ENCODE measurements around the gene SSR4. TPM values are rescaled to one million over a fixed set of nuclear protein-coding genes. Genes with fewer than 3 reads are reported as not detected.
"Not testable (repeated sequence)": the region's sequence is repeated elsewhere in the genome, so short reads cannot be mapped to it uniquely, and the experiment has no call there.

SSR4 gene
- total RNA-seq (2014; rRNA removed; shearing (Covaris generic)) = 139 and 225 TPM in 2 replicates

GRCh38 chrX:153794018-153794896 is at the start of gene SSR4, which contains the start of gene IDH3G:
SSR4 (plus strand) TSS chrX:153794668; CDS start chrX:153794688, 20 bp downstream.
IDH3G (minus strand) TSS chrX:153794375; CDS start chrX:153794326, 49 bp downstream.
- H3K36me3 ChIP-seq = peaks cover 22% of the 10 kb centered on the region
- no peaks in the 10 kb centered on the region for H3K9me3 ChIP-seq (replicated peaks)
- peaks cover 15% of the 10 kb centered on the region for H3K4me1 ChIP-seq (replicated peaks)
- H3K27me3 ChIP-seq (replicated peaks) = no peaks in the 10 kb centered on the region
- peak within 1 kb of the TSS; percentile 93 for H3K4me3 ChIP-seq
- H3K27ac ChIP-seq = peak within 1 kb of the TSS; percentile 91
- peak; percentile 93 to 97 for DNase-seq (ENCODE audit: low read depth in 1 of 2, low spot score in 2 of 2)

GRCh38 chrX:153745067-153745433 is 49.4 kb upstream of the SSR4 start:
- DNase-seq (ENCODE audit: low read depth in 1 of 2, low spot score in 2 of 2); H3K4me3 ChIP-seq; H3K4me1 ChIP-seq (replicated peaks); H3K27ac ChIP-seq; H3K27me3 ChIP-seq (replicated peaks); H3K9me3 ChIP-seq (replicated peaks); H3K36me3 ChIP-seq: not testable (repeated sequence)

- no peaks in the 10 kb centered on the region for H3K4me1 ChIP-seq (replicated peaks)
- no peaks in the 10 kb centered on the region for H3K36me3 ChIP-seq
- H3K4me3 ChIP-seq = no peak overlapping the region
- DNase-seq (ENCODE audit: low read depth in 1 of 2, low spot score in 2 of 2) = no peak
- no peaks in the 10 kb centered on the region for H3K27me3 ChIP-seq (replicated peaks)
- H3K9me3 ChIP-seq (replicated peaks) = no peaks in the 10 kb centered on the region
- H3K27ac ChIP-seq = no peak overlapping the region
Measured at GRCh38 chrX:153746359-153746758, 48.1 kb upstream of the SSR4 start.

- not testable (repeated sequence) for H3K4me3 ChIP-seq; H3K36me3 ChIP-seq; H3K27ac ChIP-seq; H3K27me3 ChIP-seq (replicated peaks); DNase-seq (ENCODE audit: low read depth in 1 of 2, low spot score in 2 of 2); H3K9me3 ChIP-seq (replicated peaks); H3K4me1 ChIP-seq (replicated peaks)
Measured at GRCh38 chrX:153746991-153747390, 47.5 kb upstream of the SSR4 start.

- not testable (repeated sequence) for DNase-seq (ENCODE audit: low read depth in 1 of 2, low spot score in 2 of 2); H3K27me3 ChIP-seq (replicated peaks); H3K4me3 ChIP-seq; H3K36me3 ChIP-seq; H3K9me3 ChIP-seq (replicated peaks); H3K4me1 ChIP-seq (replicated peaks); H3K27ac ChIP-seq
Measured at GRCh38 chrX:153749017-153749416, 45.5 kb upstream of the SSR4 start.

- H3K27ac ChIP-seq = no peak overlapping the region
- H3K4me1 ChIP-seq (replicated peaks) = no peaks in the 10 kb centered on the region
- H3K4me3 ChIP-seq = no peak overlapping the region
- no peaks in the 10 kb centered on the region for H3K36me3 ChIP-seq
- no peaks in the 10 kb centered on the region for H3K9me3 ChIP-seq (replicated peaks)
- no peak for DNase-seq (ENCODE audit: low read depth in 1 of 2, low spot score in 2 of 2)
- H3K27me3 ChIP-seq (replicated peaks) = no peaks in the 10 kb centered on the region
Measured at GRCh38 chrX:153750127-153750774, 44.2 kb upstream of the SSR4 start.

GRCh38 chrX:153755136-153755535 is 39.3 kb upstream of the SSR4 start:
- H3K27me3 ChIP-seq (replicated peaks) = no peaks in the 10 kb centered on the region
- no peak for DNase-seq (ENCODE audit: low read depth in 1 of 2, low spot score in 2 of 2)
- no peak overlapping the region for H3K27ac ChIP-seq
- no peak overlapping the region for H3K4me3 ChIP-seq
- no peaks in the 10 kb centered on the region for H3K36me3 ChIP-seq
- no peaks in the 10 kb centered on the region for H3K4me1 ChIP-seq (replicated peaks)
- H3K9me3 ChIP-seq (replicated peaks) = no peaks in the 10 kb centered on the region

- Histone ChIP-seq H3K36me3 (no peaks in the 10 kb centered on the region), H3K4me3 (no peak overlapping the region)
Measured at GRCh38 chrX:153761863-153762262, 32.6 kb upstream of the SSR4 start.

GRCh38 chrX:153762626-153763173 is 31.8 kb upstream of the SSR4 start:
- no peak overlapping the region for H3K4me3 ChIP-seq
- H3K27me3 ChIP-seq (replicated peaks) = no peaks in the 10 kb centered on the region
- H3K9me3 ChIP-seq (replicated peaks) = no peaks in the 10 kb centered on the region
- DNase-seq (ENCODE audit: low read depth in 1 of 2, low spot score in 2 of 2) = no peak
- no peak overlapping the region for H3K27ac ChIP-seq
- H3K4me1 ChIP-seq (replicated peaks) = peaks cover 26% of the 10 kb centered on the region
- H3K36me3 ChIP-seq = no peaks in the 10 kb centered on the region

More at GRCh38 chrX:153761863-153762262, 32.6 kb upstream of the SSR4 start:
- H3K9me3 ChIP-seq (replicated peaks) = no peaks in the 10 kb centered on the region
- no peaks in the 10 kb centered on the region for H3K27me3 ChIP-seq (replicated peaks)
- no peak for DNase-seq (ENCODE audit: low read depth in 1 of 2, low spot score in 2 of 2)
- peaks cover 25% of the 10 kb centered on the region for H3K4me1 ChIP-seq (replicated peaks)
- H3K27ac ChIP-seq = no peak overlapping the region

- H3K27ac ChIP-seq = no peak overlapping the region
- H3K36me3 ChIP-seq = no peaks in the 10 kb centered on the region
- H3K4me1 ChIP-seq (replicated peaks) = peaks cover 26% of the 10 kb centered on the region
Measured at GRCh38 chrX:153763298-153763932, 31.1 kb upstream of the SSR4 start.

GRCh38 chrX:153763989-153764755 is 30.3 kb upstream of the SSR4 start, which contains the start of gene PLXNB3:
PLXNB3 (plus strand) TSS chrX:153764249; CDS start chrX:153765536, 1,287 bp downstream.
- H3K27ac ChIP-seq = no peak within 1 kb of the TSS
- H3K27me3 ChIP-seq (replicated peaks) = no peaks in the 10 kb centered on the region
- DNase-seq (ENCODE audit: low read depth in 1 of 2, low spot score in 2 of 2) = peak; percentile 50 to 84
- H3K36me3 ChIP-seq = no peaks in the 10 kb centered on the region
- H3K9me3 ChIP-seq (replicated peaks) = no peaks in the 10 kb centered on the region
- peaks cover 26% of the 10 kb centered on the region for H3K4me1 ChIP-seq (replicated peaks)
- H3K4me3 ChIP-seq = peak within 1 kb of the TSS; percentile 19; the same call in 1 of the 2 replicates

More at GRCh38 chrX:153763298-153763932, 31.1 kb upstream of the SSR4 start:
- Histone ChIP-seq H3K4me3 (no peak overlapping the region), H3K9me3 (replicated peaks) (no peaks in the 10 kb centered on the region), H3K27me3 (replicated peaks) (no peaks in the 10 kb centered on the region)
- no peak for DNase-seq (ENCODE audit: low read depth in 1 of 2, low spot score in 2 of 2)

- H3K27me3 ChIP-seq (replicated peaks) = no peaks in the 10 kb centered on the region
- H3K27ac ChIP-seq = no peak overlapping the region
- H3K4me3 ChIP-seq = no peak overlapping the region
Measured at GRCh38 chrX:153764786-153765137, 29.7 kb upstream of the SSR4 start.

More at GRCh38 chrX:153764786-153765137, 29.7 kb upstream of the SSR4 start:
- Histone ChIP-seq H3K9me3 (replicated peaks) (no peaks in the 10 kb centered on the region), H3K36me3 (no peaks in the 10 kb centered on the region), H3K4me1 (replicated peaks) (peaks cover 26% of the 10 kb centered on the region)
- no peak for DNase-seq (ENCODE audit: low read depth in 1 of 2, low spot score in 2 of 2)

Measured in SJSA1 (cell line).